ENCODE results near the gene AMIGO1.
"Not testable (repeated sequence)": the region's sequence is repeated elsewhere in the genome, so short reads cannot be mapped to it uniquely, and the experiment has no call there.

AMIGO1 gene

GRCh38 chr1:109479311-109479710, 30.2 kb downstream of the AMIGO1 start:
- no peak overlapping the region for H3K4me3 ChIP-seq (replicated peaks; ENCODE audit: low read depth, low read length)
- TF ChIP-seq, protein P1, sequence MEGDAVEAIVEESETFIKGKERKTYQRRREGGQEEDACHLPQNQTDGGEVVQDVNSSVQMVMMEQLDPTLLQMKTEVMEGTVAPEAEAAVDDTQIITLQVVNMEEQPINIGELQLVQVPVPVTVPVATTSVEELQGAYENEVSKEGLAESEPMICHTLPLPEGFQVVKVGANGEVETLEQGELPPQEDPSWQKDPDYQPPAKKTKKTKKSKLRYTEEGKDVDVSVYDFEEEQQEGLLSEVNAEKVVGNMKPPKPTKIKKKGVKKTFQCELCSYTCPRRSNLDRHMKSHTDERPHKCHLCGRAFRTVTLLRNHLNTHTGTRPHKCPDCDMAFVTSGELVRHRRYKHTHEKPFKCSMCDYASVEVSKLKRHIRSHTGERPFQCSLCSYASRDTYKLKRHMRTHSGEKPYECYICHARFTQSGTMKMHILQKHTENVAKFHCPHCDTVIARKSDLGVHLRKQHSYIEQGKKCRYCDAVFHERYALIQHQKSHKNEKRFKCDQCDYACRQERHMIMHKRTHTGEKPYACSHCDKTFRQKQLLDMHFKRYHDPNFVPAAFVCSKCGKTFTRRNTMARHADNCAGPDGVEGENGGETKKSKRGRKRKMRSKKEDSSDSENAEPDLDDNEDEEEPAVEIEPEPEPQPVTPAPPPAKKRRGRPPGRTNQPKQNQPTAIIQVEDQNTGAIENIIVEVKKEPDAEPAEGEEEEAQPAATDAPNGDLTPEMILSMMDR (IDR thresholded peaks at IDR 0.05; ENCODE audit: low read length, missing control alignments): no peak
- DNase-seq (ENCODE audit: low read depth): no peak

DNA sequence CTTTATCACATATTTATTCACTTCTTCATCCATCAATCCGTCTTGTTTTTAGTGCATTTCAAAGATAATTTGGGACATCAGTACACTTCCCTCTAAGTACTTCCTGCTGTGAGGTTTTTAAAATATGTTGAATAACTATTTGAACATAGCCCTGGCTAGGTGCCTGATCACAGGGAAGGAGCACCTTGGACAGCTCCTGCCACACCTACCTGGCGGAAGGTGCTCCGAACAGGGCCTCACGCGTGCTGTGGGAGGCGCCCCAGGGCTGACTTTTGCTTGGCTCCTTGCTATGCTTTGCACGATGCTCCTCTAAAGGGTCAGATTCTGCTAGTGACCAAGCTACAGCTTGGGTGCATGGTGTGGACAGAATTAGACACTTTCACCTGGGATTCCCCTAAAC, 30.7 kb downstream of the AMIGO1 start:
- H3K4me3 ChIP-seq (replicated peaks; ENCODE audit: low read depth, low read length): no peak overlapping the region
- DNase-seq (ENCODE audit: low read depth): no peak
- TF ChIP-seq, protein P1 (IDR thresholded peaks at IDR 0.05; ENCODE audit: low read length, missing control alignments): no peak

- no peak overlapping the region for H3K4me3 ChIP-seq (replicated peaks; ENCODE audit: low read depth, low read length)
- TF ChIP-seq, protein P1 (IDR thresholded peaks at IDR 0.05; ENCODE audit: low read length, missing control alignments): no peak
Measured at GRCh38 chr1:109477821-109478220, 31.7 kb downstream of the AMIGO1 start.

DNA sequence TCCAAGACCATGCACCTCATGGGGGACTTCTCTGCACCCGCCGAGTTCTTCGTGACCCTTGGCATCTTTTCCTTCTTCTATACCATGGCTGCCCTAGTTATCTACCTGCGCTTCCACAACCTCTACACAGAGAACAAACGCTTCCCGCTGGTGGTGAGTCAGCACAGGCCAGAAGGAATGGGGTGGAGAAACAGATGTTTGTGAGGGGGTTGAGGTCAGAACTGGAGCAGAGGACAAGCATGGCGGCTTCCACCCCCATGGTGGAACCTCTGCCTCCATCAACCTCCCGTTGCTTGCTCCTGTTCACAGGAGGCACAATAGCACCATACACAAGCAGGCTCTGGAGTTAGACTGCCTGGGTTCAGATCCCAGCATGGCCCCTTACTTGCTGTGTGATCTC, 32.7 kb downstream of the AMIGO1 start:
- TF ChIP-seq, protein P1 (IDR thresholded peaks at IDR 0.05; ENCODE audit: low read length, missing control alignments): no peak
- no peak overlapping the region for H3K4me3 ChIP-seq (replicated peaks; ENCODE audit: low read depth, low read length)
- no peak for DNase-seq (ENCODE audit: low read depth)

More at GRCh38 chr1:109477821-109478220, 31.7 kb downstream of the AMIGO1 start:
- no peak for DNase-seq (ENCODE audit: low read depth)

GRCh38 chr1:109475261-109475660, 34.3 kb downstream of the AMIGO1 start:
- TF ChIP-seq, protein P1 (IDR thresholded peaks at IDR 0.05; ENCODE audit: low read length, missing control alignments): no peak

DNA sequence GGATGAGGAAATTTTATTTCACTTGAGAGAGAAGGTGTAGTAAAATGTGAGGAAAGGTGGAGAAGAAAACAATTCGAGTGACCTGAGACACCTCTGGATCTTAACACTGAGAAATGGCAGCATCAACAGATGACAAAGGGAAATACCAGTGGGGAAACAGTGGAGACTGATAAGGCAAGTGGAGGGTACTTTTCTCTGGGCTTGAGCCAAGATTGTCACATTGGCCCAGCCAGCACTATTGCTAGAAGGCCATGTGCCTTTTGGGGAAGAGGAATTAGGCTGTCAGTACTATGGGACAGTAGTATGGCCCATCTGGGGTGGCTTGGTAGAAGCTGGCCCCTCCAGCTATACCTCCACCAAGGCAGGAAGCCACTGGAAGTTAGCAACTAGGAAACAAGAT, 34.8 kb downstream of the AMIGO1 start:
- H3K4me3 ChIP-seq (replicated peaks; ENCODE audit: low read depth, low read length): no peak overlapping the region
- TF ChIP-seq, protein P1 (IDR thresholded peaks at IDR 0.05; ENCODE audit: low read length, missing control alignments): no peak
- DNase-seq (ENCODE audit: low read depth): no peak

More at GRCh38 chr1:109475261-109475660, 34.3 kb downstream of the AMIGO1 start:
- no peak for DNase-seq (ENCODE audit: low read depth)
- no peak overlapping the region for H3K4me3 ChIP-seq (replicated peaks; ENCODE audit: low read depth, low read length)

- not testable (repeated sequence) for DNase-seq (ENCODE audit: low read depth); H3K4me3 ChIP-seq (replicated peaks; ENCODE audit: low read depth, low read length)
Measured at GRCh38 chr1:109473284-109474057, 36.1 kb downstream of the AMIGO1 start.
